Inflammatory macrophage treated with lipopolysaccharide for 4 hours (primary cell): ENCODE results near the gene RAB27A.

Experiments
- DNase-seq: peaks from one replicate; pipeline ENCODE4 v3.0.0-alpha.2; 2020

The RAB27A gene

DNA sequence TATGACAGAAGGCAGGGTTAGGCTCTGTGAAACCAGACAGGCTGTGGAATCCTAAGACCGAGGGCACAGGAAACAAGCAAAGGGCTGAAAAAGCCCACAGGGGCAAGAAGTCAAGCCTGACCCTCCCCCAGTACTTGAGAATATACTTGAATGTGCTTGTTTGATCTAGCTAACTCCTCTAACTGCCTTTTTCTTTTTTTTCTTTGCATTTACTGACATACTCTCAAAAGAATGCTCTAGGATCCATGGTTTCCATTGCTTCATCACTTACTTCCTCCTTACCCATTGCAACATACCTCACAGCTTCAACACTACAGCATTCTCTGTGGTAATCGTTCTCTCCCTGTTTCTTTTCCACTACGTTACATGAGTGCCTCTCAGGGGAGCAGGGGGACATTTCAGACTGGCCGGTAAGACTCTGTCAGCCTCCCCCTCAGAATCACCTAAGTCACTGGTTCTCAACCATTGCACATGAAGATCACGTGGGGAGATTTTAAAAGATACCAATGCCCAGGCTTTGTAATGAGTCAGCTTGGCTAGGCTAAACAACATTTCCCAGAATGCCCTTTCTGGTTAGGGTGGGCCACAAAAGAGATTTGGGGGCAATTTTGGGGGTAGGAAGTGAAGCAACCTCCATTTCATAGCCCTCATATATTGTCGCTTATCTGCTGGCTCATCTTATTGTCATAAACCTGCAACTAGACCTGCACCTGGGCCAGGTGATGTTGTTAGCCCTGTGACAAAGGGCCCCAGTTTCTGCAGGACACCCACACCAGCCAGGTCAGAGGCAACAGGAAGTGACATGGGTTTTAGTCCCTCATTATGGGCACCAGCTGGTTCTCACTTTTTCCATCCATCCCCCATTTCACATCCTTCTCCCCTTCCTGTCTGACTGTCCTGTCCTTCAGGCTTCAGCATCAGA is 68.3 kb downstream of the RAB27A start:
- DNase-seq: peak; percentile 90

DNA sequence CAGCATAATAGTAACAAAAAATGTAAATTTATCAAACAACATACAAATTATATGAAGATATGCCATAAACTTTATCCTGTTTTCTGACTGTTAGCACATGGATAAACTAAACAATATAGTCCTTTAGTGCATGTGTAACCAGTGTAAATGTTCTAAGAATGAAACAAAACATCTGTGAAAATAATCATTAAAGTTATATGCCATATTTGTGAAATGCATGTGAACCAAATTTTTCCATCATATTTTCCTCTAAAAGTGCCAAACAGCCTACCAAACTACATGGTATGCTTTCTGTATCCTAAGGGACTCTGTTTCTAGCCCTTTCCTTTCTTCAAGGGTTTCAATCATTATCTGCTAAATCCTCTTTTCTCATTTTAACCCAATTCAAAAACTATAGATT is 69.0 kb downstream of the RAB27A start:
- DNase-seq: no peak

DNA sequence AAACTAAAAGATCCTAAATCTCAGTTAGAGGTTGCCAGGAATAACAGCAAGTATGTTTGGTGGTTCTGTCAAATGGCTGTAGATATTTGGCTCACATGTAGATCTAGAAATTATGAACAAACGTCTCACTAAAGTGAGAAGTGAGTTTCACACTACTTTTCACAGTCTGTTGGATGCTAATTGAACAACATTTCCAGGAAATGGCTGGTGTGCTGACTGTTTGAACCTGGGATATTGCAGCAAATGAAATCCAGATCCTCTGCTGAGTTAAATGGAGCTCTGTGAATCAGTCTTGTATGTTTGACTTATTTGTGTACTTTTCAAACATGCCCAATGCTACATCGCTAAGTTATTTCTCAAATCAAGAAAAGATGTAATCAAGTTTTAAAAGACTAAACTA is 71.6 kb downstream of the RAB27A start:
- no peak for DNase-seq

DNA sequence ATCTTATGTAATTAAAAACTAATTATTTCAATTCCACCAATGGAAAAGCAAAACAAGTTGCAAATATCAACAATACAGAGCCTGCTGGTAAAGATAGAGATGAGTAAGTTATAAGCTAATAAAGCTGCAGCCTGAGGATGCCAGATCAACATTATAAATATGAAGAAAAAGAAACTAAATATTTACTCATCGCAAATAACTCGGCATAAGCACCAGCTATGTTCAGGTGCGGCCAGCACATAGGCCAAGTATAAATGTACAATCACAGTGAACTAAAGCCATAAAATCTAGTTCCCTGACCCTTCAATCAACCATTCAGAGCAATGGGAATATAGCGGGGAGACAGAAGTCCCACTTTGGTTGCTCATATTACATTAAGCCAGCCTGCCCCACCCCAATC is 85.1 kb downstream of the RAB27A start:
- no peak for DNase-seq

DNA sequence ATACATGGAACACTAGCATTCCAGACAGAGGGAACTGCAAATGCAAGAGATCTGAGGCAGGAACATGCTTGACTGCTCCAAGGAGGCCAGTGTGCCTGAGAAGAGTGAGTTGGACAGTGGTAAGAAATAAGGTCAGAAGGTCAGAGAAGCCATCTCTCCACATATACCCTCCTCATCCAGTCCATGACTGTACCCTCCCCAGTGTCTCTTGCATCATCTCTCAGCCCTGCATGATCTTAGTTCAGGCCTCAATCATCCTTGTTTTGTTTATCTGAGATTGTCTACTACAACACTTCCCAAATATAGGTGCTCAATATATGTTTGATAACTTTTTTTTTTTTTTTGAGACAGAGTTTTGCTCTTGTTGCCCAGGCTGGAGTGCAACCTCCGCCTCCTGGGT is 87.4 kb downstream of the RAB27A start:
- no peak for DNase-seq

DNA sequence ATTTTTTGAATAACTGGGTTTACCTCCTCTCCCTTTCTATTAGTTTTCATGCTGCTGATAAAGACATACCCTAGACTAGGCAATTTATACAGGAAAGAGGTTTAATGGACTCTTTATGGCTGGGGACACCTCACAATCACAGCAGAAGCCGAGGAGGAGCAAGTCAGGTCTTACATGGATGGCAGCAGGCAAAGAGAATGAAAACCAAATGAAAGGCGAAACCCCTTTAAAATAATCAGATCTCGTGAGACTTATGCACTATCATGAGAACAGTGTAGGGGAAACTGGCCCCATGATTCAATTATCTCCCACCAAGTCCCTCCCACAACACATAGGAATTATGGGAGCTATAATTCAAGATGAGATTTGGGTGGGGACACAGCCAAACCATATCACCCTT is 90.9 kb downstream of the RAB27A start:
- DNase-seq: no peak

DNA sequence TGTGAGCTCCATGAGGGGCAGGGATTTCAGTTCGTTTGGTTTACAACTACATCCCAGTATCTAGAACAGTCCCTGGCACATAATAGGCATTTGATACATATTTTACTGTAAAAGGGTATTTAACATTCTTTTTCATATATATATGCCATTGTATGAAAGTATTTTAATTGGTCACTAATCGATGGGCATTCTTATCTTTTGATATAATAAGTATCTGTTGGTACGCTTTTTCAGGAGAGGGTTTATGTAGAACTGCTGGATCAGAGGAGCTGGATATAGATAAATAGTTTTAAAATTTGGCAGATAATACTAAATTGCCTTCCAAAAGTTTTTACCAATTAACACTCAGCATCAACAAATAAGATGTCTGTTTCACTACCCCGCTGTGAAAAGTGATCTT is 91.9 kb downstream of the RAB27A start:
- no peak for DNase-seq

DNA sequence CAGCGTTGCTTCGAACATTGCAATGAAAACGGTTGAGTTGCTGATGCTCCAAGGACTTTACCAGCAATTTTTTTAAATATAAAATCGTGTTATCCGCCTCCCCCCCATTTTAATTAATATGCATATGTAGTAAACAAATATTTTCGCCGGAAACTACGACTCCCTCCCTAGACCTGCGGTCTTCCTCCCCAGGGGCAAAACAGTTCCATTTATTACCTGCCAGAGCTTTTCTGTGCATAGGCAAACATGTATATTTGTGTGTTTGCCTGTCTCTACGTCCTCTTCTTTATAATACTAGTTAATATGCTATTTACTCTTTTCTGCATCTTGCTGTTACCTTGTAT is 92.3 kb downstream of the RAB27A start:
- no peak for DNase-seq

DNA sequence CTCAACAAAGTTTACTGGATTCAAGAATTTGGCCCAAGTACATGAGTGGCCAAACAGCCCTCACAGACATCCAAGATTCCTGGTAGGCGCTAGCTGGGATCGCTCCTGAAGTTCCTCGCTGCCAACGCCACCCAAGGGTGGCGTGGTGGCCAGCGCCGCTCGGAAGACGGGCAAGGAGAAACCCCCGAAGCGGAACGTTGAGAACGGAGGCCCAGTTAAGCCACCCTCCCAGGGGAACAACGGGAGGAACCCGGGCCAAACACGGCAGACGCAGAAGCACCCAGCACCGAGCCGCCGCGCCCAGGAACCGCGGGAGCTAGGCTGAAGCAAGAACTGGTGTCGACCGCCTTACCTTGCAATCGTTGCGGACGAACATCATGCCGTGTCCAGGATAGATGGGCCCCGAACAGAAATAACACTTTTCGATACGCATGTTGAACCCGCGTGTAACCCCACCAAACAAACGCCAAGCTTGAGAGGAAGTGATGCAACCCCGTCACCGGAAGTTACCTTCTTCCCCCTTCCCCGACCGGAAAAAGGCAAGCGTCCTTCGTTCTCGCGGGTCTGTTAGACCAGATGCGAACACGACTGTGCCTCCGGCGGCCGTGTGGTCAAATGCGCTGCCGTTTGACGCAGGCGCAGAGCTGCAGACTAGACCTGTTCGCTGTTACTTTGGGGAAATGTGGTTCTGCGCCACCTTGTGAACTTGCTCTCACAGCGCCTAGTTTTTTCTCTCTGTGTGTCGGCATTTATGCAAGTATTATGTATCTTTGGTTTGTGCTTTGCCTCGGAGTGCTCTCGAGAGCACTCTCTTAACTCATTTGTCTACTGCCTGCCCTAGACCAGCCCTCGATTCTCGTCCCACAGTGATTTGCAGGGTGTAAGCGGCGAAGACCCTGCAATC is 92.9 kb downstream of the RAB27A start, which contains the start of gene RSL24D1:
Gene RSL24D1 (minus strand): TSS at position 484 of the 904 bp plus-strand sequence. CDS start 51 bp downstream, at position 433.
- DNase-seq: peak; percentile 99

DNA sequence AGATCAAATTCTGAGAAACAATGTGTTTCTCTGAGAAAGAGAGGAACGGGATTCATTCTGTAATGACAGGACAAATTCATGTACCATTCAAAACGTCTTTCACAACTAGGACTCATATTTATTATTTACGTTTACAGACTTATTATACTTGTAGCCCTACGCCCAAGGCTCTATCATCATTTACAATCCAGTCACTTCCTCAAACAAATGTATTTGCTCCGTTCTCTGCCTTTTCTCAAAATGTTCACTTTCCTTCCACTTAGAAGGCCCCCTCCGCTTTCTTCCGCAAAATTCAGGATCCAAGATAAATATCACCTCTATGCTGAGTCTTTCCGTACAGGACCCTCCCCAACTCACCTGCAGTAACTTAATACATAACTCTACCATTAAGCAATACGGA is 93.6 kb downstream of the RAB27A start:
- DNase-seq: peak; percentile 48

DNA sequence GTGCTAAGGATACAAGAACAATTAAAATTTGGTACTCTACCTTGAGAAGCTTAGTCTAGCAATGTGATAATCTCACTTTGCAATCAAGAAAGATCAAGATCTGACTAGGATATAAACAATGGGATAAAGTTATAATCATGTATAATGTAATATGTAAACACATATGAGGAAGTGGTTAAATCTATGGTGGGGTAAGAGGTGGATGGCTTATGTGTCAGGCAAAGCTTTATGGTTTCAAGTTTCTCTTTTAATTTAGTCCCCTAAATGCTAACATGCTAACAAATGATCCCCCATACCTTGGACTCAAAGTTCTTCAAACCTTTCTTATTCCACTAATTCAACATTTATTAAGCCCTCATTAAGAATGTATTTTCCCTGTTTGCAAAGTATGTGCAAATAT is 95.4 kb downstream of the RAB27A start:
- peak; percentile 69 for DNase-seq

DNA sequence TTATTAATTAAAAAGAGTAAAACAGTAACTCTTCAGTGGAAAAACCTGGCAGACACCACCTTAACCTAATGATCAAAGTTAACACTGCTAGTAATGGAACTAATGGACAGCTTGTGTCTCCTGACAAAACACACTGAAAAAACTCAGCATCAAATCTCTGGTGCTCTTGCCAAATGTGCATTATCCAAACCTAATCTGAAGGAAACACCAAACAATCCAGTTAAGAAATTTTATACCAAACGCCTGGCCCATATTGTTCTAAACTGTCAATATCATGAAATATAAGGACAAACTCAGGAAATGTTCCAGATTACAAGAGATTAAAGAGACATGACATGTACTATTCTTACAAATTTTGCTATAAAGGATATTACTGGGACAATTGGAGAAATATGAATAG is 103.3 kb downstream of the RAB27A start:
- no peak for DNase-seq

DNA sequence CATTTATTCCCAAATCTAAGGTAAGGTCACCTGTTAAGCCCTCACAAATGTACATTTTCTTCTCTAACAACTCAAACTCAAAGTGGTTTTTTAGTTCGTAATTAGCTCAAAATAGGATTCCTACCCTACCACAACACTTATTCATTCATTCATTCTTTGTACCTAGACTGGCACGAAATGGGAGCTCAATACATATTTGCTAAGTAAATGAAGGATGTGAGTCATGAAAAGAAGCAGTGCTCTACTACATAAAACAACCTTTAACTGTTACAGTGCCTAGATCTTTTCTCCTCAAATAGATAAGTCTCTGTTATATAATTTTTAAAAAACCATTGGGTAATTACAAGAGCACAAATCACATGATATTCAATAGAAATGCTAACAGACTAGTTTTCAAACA is 105.9 kb downstream of the RAB27A start:
- DNase-seq: no peak

DNA sequence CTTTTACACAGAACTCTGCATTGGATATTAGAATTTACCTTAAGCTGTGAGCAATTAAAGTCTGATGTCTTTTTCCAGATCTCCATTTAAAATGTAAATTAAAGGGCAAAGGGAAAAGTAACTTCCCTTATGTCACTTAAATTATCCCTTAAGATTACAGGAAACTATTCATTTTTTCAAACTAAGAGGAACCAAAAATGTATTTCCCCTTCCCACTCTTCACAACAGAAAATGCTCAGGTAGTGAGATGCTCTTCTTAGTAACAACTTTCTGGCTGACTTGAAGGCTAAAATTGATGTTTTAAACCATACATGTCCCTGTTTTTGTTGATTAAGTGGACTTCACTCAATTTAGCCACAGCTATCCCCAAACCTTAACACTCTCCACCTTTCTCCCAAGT is 110.5 kb downstream of the RAB27A start:
- DNase-seq: peak; percentile 26

DNA sequence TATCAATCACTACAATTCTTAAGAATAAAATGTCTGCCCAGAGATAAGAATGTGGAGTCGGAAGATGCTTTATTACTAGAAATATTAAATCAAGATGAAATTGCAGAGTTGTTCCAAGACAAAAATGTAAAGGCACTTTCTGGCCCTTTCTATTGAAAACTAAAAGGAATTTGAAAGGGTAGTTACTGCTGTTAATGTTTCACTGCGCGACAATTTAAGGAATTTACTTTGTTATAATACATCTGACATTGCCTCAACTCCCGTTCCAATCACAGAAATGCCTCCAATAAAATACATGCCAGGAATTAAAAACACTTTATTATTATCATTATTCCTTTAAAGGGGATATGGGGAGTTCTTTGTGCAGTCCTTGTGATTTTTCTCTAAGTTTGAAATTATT is 119.3 kb downstream of the RAB27A start:
- no peak for DNase-seq

DNA sequence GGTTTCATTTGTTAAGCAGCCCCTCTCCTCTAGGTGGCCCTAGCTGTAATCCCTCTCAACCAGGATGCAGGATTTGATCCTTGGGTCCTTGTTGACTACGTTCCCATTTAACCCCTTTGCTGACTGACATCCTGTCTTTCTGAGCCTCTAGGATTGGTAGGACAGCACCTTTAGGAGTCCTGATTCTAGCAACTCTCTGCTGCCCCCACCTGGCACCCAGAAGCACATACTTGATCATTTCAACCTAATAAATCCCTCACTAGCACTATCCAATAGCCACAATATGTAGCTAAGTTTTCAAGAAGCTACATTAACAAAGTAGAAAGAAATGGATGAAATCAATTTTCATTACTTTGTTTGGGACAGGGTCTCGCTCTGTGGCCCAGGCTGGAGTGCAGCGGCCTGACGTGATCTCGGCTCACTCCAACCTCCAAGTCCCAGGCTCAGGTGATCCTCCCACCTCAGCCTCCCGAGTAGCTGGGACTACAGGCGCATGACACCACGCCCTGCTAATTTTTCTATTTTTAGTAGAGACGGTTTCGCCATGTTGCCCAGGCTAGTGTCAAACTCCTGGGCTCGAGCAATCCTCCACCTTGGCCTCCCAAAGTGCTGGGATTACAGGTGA is 121.2 kb downstream of the RAB27A start:
- peak; percentile 47 for DNase-seq

DNA sequence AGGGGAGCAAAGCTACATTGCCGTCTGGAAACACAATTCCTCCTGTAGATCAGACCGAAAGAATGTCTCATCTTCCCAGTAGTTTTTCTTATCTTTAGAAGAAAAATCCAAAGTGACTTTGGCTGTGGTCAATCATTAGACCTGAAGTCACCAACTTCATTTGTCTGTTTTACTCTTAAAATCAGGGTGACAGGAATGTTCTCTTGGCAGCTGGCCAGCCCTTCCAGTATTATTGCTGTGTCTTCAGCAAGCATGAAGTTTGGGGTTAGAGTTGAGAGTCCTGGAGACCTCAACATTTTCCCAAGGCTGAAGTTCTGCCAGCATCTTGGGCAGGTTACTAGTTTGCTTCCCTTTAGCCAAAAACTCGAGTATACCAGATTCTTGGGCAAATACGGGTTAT is 125.3 kb downstream of the RAB27A start:
- DNase-seq: no peak
